HepG2 (cell line): Measurements from ENCODE around the gene ANKRD62. TPM values are rescaled to one million over a fixed set of nuclear protein-coding genes. Genes with fewer than 3 reads are reported as not detected.

Experiments used
- ATAC-seq: fragments of 200-7000 bp; cut with Tn5 transposase; 3 replicates; pipeline ENCODE4 v1.9.1; 2020; ENCODE audit warnings: mild to moderate bottlenecking, moderate library complexity
- BruUV-seq: library from RNA; stranded (reverse); fragments of 400-500 nt; replicated peaks from 2 replicates; lab custom pipeline; 2021; lab: Mats Ljungman, UMichigan
- CTCF ChIA-PET: fragments of 300-600 bp; formaldehyde crosslinking; extraction: SDS; loops from one replicate; lab custom pipeline; 2021; ENCODE audit warnings: low total read pairs, inconsistent platforms, low intra/inter-chr PET ratio; lab: Yijun Ruan, JAX
- POLR2A ChIA-PET: fragments of 350-600 bp; sonication (Branson Sonifier 250); formaldehyde crosslinking; loops from one replicate; lab custom pipeline; 2020; ENCODE audit warnings: antibody characterized with exemption, inconsistent platforms; lab: Yijun Ruan, JAX
- DNase-seq: peaks from one replicate; pipeline ENCODE4 v3.0.0-alpha.2; 2015; ENCODE audit warnings: low spot score
- FAIRE-seq: peaks from 3 replicates; lab custom pipeline; 2011; peaks lifted over from hg19 to GRCh38; lab: Jason Lieb, UNC
- H2AFZ ChIP-seq: one replicate; pipeline ENCODE4 v1.6.1; 2011; ENCODE audit warnings: low read length, inconsistent platforms
- H3K27ac ChIP-seq: fragments of 300-600 bp; 3 replicates; pipeline ENCODE4 v1.8.0; 2011; ENCODE audit warnings: mixed run types, mild to moderate bottlenecking, mixed read lengths, low read length, inconsistent platforms; ENCODE audit not compliant: insufficient read depth; ENCODE audit errors: extremely low read length
- H3K27me3 ChIP-seq, 2 experiments: fragments of 200-600 bp in 1 of 2; 2 replicates in 1 of 2; 3 replicates in 1 of 2; pipeline versions ENCODE4 v1.6.0 to v1.8.0; 2011; ENCODE audit warnings: low read length in 2 of 2, mild to moderate bottlenecking in 2 of 2, moderate library complexity in 2 of 2, inconsistent platforms in 1 of 2; ENCODE audit not compliant: insufficient read depth in 2 of 2, control insufficient read depth in 1 of 2
- H3K36me3 ChIP-seq, 2 experiments: fragments of 200-600 bp in 1 of 2; replicated peaks in 1 of 2; 2 replicates in 1 of 2; 3 replicates in 1 of 2; pipeline versions ENCODE4 v1.5.1 to v1.8.0; 2011; ENCODE audit warnings: low read length in 2 of 2, inconsistent platforms in 1 of 2; ENCODE audit not compliant: insufficient read depth in 2 of 2, control insufficient read depth in 1 of 2
- H3K4me1 ChIP-seq: 2 replicates; pipeline ENCODE4 v1.5.1; 2012; ENCODE audit warnings: low read length, inconsistent platforms; ENCODE audit not compliant: insufficient read depth
- H3K4me2 ChIP-seq: 2 replicates; pipeline ENCODE4 v1.6.0; 2011; ENCODE audit warnings: low read depth, low read length, inconsistent platforms
- H3K4me3 ChIP-seq, 3 experiments: fragments of 200-600 bp in 1 of 3; sonication (generic), shearing (Covaris generic) in 1 of 3; replicated peaks in 1 of 3; 2 replicates each; pipeline ENCODE4 v1.5.1; 2011 to 2016; ENCODE audit warnings: low read length in 3 of 3, inconsistent platforms in 2 of 3, low read depth in 2 of 3, mild to moderate bottlenecking in 2 of 3, control low read depth in 1 of 3, mixed read lengths in 1 of 3; ENCODE audit not compliant: insufficient read depth in 1 of 3
- H3K79me2 ChIP-seq: one replicate; pipeline ENCODE4 v1.6.1; 2011; ENCODE audit warnings: low read length, inconsistent platforms; ENCODE audit not compliant: insufficient read depth
- H3K9ac ChIP-seq: 2 replicates; pipeline ENCODE4 v1.6.0; 2011; ENCODE audit warnings: mild to moderate bottlenecking, low read depth, low read length, inconsistent platforms; ENCODE audit not compliant: insufficient read depth
- H3K9me3 ChIP-seq: 2 replicates; pipeline ENCODE4 v1.5.1; 2012; ENCODE audit warnings: mild to moderate bottlenecking, low read length
- H4K20me1 ChIP-seq: 2 replicates; pipeline ENCODE4 v1.6.0; 2011; ENCODE audit warnings: inconsistent platforms, mild to moderate bottlenecking, low read length, moderate library complexity; ENCODE audit not compliant: insufficient read depth
- DZIP1 ChIP-seq: sonication (generic); formaldehyde crosslinking; IDR thresholded peaks from 2 replicates; pipeline ENCODE4 v1.5.0; 2020; ENCODE audit warnings: mild to moderate bottlenecking, missing genetic modification reagents
- EHMT2 ChIP-seq: fragments of 200-600 bp; sonication (generic); IDR thresholded peaks from 2 replicates; pipeline ENCODE4 v1.7.0; 2017; ENCODE audit warnings: antibody characterized with exemption, low read depth, low read length, borderline replicate concordance
- HHEX ChIP-seq: IDR thresholded peaks from 2 replicates; pipeline ENCODE4 v1.6.1; 2016; ENCODE audit warnings: control low read depth
- MATR3 ChIP-seq: sonication (generic); formaldehyde crosslinking; IDR thresholded peaks from 2 replicates; pipeline ENCODE4 v1.4.0; 2020; ENCODE audit warnings: missing genetic modification reagents
- MEIS2 ChIP-seq: sonication (generic); formaldehyde crosslinking; IDR thresholded peaks from 2 replicates; pipeline ENCODE4 v1.9.0; 2021; ENCODE audit warnings: mild to moderate bottlenecking, missing genetic modification reagents
- PHF5A ChIP-seq: IDR thresholded peaks from one replicate; pipeline ENCODE4 v1.6.1; 2018; ENCODE audit warnings: low read depth, missing genetic modification reagents; ENCODE audit not compliant: unreplicated experiment
- SAP130 ChIP-seq: IDR thresholded peaks from 2 replicates; pipeline ENCODE4 v1.6.1; 2016; ENCODE audit warnings: low read depth
- ZKSCAN1 ChIP-seq: fragments of 150-350 bp; IDR thresholded peaks from 2 replicates; pipeline ENCODE4 v1.6.1; 2014; ENCODE audit warnings: low read length
- ZNF335 ChIP-seq: sonication (generic); formaldehyde crosslinking; IDR thresholded peaks from 2 replicates; pipeline ENCODE4 v1.4.0; 2020; ENCODE audit warnings: missing genetic modification reagents
- ZNF441 ChIP-seq: sonication (generic); formaldehyde crosslinking; IDR thresholded peaks from 2 replicates; pipeline ENCODE4 v1.7.0; 2021; ENCODE audit warnings: missing genetic modification reagents, borderline replicate concordance
- ZNF607 ChIP-seq: sonication (generic); formaldehyde crosslinking; IDR thresholded peaks from 2 replicates; pipeline ENCODE4 v1.5.1; 2020; ENCODE audit warnings: missing genetic modification reagents, mild to moderate bottlenecking, borderline replicate concordance
- ZNF766 ChIP-seq: sonication (generic); formaldehyde crosslinking; IDR thresholded peaks from 2 replicates; pipeline ENCODE4 v1.5.0; 2020; ENCODE audit warnings: missing genetic modification reagents, borderline replicate concordance
- WGBS: methylation state at CpG from one replicate; pipeline ENCODE4 v1.1.6; 2017; ENCODE audit warnings: low lambda C conversion rate; 5-methylcytosine and 5-hydroxymethylcytosine counted together
- in situ Hi-C: cut with HindIII; loops from 2 replicates; pipeline ENCODE4 v1.10.0; 2017; ENCODE audit warnings: low pct_unique_long_range_greater_than_20kb; ENCODE audit not compliant: extremely low pct_ligation_motif_present
- intact Hi-C: fragments of 100-400 bp; cut with micrococcal nuclease; formaldehyde crosslinking; loops from one replicate; pipeline ENCODE4 v1.10.0; 2022; ENCODE audit not compliant: unreplicated experiment
- polyA plus RNA-seq, 8 experiments: library from polyadenylated mRNA; depleted of rRNA in 3 of 8; stranded (reverse) in 7 of 8; unstranded in 1 of 8; fragments of >200 nt; fragmentation: Illumina TruSeq in 4 of 8; extraction: Trizol in 4 of 8; gene quantifications; 2 replicates each; pipeline versions ENCODE4 v1.2.1 to v1.2.3, GENCODE V29; 2011 to 2016; ENCODE audit warnings: low read depth in 4 of 8, missing spikeins in 1 of 8, mixed read lengths in 1 of 8; ENCODE audit not compliant: insufficient read depth in 1 of 8
- total RNA-seq, 5 experiments: library from RNA; depleted of rRNA; stranded (reverse); fragments of >200 nt; fragmentation: Illumina TruSeq; extraction: Trizol; gene quantifications; 2 replicates each; pipeline ENCODE4 v1.2.3, GENCODE V29; 2016; ENCODE audit warnings: low read depth in 1 of 5
- TF ChIP-seq, protein P1 (sequence below): sonication (generic); formaldehyde crosslinking; IDR thresholded peaks from 2 replicates; pipeline ENCODE4 v1.4.0; 2020; ENCODE audit warnings: low read depth, mild to moderate bottlenecking, missing genetic modification reagents
- TF ChIP-seq, protein P2 (sequence below): sonication (generic); formaldehyde crosslinking; conservative IDR thresholded peaks from 2 replicates; pipeline ENCODE4 v1.4.0; 2020; ENCODE audit warnings: missing genetic modification reagents
- TF ChIP-seq, protein P3 (sequence below): sonication (generic); formaldehyde crosslinking; IDR thresholded peaks from 2 replicates; pipeline ENCODE4 v1.8.0; 2022; ENCODE audit warnings: missing genetic modification reagents, mild to moderate bottlenecking, inconsistent platforms, borderline replicate concordance

The ANKRD62 gene
- total and polyA plus RNA-seq, 2 of the 13 experiments (the other 11 are each of a cell fraction or from before 2014, with no cell fraction given), result not detected

DNA sequence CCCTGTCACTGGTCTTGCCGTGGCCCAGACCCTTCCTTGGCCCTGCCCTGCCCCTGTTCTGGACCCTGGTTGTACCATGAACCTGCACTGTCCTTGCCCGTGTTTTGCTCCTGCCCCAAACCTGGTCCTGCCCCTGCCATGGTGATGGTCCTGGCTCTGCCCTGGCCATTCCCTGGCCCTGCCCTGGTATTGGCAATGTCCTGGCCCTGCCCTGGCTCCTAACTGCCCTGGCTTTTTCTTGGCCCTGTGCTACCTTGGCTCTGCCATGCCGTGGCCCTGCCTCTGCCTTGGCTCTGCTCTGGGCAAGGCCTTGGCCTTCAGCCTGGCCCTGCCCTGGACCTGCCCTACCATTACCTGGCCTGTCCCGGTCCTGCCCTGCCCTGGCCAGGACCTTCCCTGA is 5.5 kb upstream of the ANKRD62 start:
- ChIA-PET CTCF (no interaction called here), POLR2A (no interaction called here)
- no TSS peak for BruUV-seq
- Histone ChIP-seq H3K27me3 (peaks cover 0 to 7% of the 10 kb centered on the region in 2 experiments; a peak in 1 of 5 replicates), H3K4me2 (no peak overlapping the region), H3K9me3 (no peaks in the 10 kb centered on the region), H3K79me2 (no peaks in the 10 kb centered on the region), H2AFZ (no peak overlapping the region), H3K4me3 (no peak overlapping the region), H3K36me3 (no peaks in the 10 kb centered on the region), H4K20me1 (no peaks in the 10 kb centered on the region), H3K27ac (no peak overlapping the region), H3K9ac (no peak overlapping the region), H3K4me1 (no peaks in the 10 kb centered on the region)
- TF ChIP-seq DZIP1 (CRISPR knock-in tag) (no peak), EHMT2 (no peak), ZNF607 (CRISPR knock-in tag) (no peak), MEIS2 (CRISPR knock-in tag) (no peak), ZNF766 (CRISPR knock-in tag) (no peak), MATR3 (CRISPR knock-in tag) (no peak), ZNF441 (no peak), ZKSCAN1 (no peak), ZNF335 (CRISPR knock-in tag) (no peak), HHEX (CRISPR knock-in tag) (no peak), PHF5A (CRISPR knock-in tag) (no peak), SAP130 (CRISPR knock-in tag) (no peak)
- TF ChIP-seq, protein P1, sequence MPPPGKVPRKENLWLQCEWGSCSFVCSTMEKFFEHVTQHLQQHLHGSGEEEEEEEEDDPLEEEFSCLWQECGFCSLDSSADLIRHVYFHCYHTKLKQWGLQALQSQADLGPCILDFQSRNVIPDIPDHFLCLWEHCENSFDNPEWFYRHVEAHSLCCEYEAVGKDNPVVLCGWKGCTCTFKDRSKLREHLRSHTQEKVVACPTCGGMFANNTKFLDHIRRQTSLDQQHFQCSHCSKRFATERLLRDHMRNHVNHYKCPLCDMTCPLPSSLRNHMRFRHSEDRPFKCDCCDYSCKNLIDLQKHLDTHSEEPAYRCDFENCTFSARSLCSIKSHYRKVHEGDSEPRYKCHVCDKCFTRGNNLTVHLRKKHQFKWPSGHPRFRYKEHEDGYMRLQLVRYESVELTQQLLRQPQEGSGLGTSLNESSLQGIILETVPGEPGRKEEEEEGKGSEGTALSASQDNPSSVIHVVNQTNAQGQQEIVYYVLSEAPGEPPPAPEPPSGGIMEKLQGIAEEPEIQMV, result no peak
- TF ChIP-seq, protein P2, sequence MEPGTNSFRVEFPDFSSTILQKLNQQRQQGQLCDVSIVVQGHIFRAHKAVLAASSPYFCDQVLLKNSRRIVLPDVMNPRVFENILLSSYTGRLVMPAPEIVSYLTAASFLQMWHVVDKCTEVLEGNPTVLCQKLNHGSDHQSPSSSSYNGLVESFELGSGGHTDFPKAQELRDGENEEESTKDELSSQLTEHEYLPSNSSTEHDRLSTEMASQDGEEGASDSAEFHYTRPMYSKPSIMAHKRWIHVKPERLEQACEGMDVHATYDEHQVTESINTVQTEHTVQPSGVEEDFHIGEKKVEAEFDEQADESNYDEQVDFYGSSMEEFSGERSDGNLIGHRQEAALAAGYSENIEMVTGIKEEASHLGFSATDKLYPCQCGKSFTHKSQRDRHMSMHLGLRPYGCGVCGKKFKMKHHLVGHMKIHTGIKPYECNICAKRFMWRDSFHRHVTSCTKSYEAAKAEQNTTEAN (CRISPR knock-in tag), result no peak
- TF ChIP-seq, protein P3, sequence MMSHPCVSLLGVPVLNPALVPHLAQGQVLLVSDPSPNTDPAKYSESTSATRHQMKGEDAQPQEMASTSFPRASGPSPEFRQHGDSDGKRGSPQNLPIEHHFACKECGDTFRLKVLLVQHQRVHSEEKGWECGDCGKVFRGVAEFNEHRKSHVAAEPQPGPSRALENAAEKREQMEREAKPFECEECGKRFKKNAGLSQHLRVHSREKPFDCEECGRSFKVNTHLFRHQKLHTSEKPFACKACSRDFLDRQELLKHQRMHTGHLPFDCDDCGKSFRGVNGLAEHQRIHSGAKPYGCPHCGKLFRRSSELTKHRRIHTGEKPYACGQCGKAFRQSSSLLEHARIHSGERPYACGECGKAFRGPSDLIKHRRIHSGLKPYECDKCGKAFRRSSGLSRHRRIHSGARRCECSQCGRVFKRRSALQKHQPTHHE (CRISPR knock-in tag), result no peak
- no peak for FAIRE-seq
- in situ Hi-C loops (no loop called here), intact Hi-C loops (no loop called here)
- no peak for DNase-seq
- WGBS, result 23% methylated on average over 4 of the region's 4 CpGs
- no peak for ATAC-seq
